ENCODE measurements around the gene SMC1B.
"Not testable (repeated sequence)": the region's sequence is repeated elsewhere in the genome, so short reads cannot be mapped to it uniquely, and the experiment has no call there.

Gene SMC1B

GRCh38 chr22:45305456-45306075 is 107.8 kb downstream of the SMC1B start:
- DNase-seq (ENCODE audit: low spot score), result no peak

- no peak for DNase-seq (ENCODE audit: low spot score)
Measured at GRCh38 chr22:45304971-45305370, 108.4 kb downstream of the SMC1B start.

DNA sequence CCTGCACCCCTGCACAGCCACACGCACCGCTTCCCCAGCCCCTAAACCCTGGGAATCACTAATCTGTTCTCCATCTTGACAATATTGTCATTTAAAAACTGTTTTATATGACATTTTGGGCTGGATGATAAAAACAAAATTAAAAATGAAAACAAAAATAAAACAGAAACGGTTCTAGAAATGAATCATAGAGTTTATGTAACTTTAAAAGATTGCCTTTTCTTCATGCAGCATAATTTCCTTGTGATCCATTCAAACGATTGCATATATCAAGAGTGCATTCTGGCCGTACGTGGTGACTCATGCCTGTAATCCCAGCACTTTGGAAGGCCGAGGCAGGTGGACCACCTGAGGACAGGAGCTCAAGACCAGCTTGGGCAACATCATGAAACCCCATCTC is 110.2 kb downstream of the SMC1B start:
- DNase-seq (ENCODE audit: low spot score), result no peak

GRCh38 chr22:45302751-45303150 is 110.6 kb downstream of the SMC1B start:
- no peak for DNase-seq (ENCODE audit: low spot score)

- no peak for DNase-seq (ENCODE audit: low spot score)
Measured at GRCh38 chr22:45298934-45299505, 114.4 kb downstream of the SMC1B start.

DNA sequence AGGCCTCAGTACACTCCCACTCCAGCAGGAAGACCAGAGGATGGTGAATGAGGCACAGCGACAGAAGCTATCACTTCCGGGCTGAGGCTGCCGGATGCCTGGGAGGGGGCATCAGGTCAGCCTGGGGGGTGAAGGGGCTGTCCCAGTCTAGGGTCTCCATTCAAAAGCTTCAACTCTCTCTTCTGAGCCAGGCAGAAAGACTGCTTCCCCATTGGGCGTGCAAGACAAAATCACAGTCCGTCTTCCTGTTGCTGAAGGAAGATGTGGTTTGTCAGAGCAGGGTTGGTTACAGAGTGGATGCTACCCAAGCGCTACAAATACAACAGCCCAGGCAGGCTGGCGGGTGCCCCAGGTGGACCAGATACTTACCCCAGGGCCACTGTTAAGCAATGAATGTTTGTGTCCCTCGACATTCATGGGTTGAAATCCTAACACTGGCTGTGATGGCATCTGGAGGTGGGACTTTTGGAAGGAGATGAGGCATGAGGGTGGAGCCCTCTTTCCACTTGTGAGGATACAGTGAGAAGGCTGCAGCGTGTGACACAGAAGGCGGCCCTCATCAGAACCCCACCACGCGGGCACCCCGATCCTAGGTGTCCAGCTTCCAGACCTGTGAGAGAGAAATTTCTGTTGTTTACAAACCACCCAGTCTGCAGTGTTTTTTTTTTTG is 116.6 kb downstream of the SMC1B start:
- no peak for DNase-seq (ENCODE audit: low spot score)

- DNase-seq (ENCODE audit: low spot score), result no peak
Measured at GRCh38 chr22:45295492-45295891, 117.9 kb downstream of the SMC1B start.

DNA sequence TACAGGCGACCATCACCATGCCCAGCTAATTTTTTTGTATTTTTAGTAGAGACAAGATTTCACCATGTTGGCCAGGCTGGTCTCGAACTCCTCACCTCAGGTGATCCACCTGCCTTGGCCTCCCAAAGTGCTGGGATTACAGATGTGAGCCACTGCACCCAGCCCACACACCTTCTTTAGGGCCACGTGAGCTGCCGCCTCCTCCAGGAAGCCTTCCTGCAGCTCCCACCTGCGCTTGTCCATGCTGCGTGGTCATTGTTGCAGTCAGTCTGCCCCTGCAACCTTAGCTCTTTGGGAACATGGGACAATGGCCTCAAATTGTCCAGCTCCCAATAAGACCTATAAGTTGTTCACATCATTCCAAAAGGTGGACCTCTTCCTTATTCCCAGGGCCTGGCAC is 118.4 kb downstream of the SMC1B start:
- DNase-seq (ENCODE audit: low spot score), result not testable (repeated sequence)

Measured in SK-N-DZ (cell line).